ENCODE measurements around the gene CBFB. TPM values are rescaled to one million over a fixed set of nuclear protein-coding genes. Genes with fewer than 3 reads are reported as not detected.

The CBFB gene
- total RNA-seq, 1 donor from 2014 or later = 86.6 TPM

DNA sequence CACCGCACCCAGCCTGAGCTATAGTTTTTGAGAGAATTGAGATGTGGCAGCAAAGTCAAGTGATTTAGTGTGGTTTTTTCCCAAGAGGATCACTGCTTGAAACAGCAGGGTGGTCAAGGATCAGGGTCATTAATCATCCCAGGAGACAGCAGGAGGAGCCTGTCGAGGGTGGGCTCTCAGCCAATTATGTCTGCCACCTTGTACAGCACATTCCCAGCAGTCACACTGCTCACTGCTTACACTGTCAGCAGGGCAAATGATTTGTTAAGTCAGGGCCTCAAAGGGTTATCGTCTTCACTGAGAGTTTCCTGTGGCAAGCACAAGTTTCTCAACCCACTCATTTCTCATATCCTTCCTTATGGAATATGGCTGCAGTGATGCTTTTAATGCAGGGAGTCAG is 108.7 kb downstream of the CBFB start:
- Mint-ChIP-seq H3K27me3 (no peaks in the 10 kb centered on the region), H3K36me3 (ENCODE audit: insufficient read depth) (peaks cover 17% of the 10 kb centered on the region), H3K9me3 (ENCODE audit: low read depth) (no peaks in the 10 kb centered on the region), H3K4me1 (ENCODE audit: low read depth) (no peaks in the 10 kb centered on the region), H3K27ac (no peak overlapping the region), H3K4me3 (ENCODE audit: low read depth) (no peak overlapping the region)
- DNase-seq (ENCODE audit: low spot score, unreplicated experiment) = no peak
- TF ChIP-seq, protein P1, sequence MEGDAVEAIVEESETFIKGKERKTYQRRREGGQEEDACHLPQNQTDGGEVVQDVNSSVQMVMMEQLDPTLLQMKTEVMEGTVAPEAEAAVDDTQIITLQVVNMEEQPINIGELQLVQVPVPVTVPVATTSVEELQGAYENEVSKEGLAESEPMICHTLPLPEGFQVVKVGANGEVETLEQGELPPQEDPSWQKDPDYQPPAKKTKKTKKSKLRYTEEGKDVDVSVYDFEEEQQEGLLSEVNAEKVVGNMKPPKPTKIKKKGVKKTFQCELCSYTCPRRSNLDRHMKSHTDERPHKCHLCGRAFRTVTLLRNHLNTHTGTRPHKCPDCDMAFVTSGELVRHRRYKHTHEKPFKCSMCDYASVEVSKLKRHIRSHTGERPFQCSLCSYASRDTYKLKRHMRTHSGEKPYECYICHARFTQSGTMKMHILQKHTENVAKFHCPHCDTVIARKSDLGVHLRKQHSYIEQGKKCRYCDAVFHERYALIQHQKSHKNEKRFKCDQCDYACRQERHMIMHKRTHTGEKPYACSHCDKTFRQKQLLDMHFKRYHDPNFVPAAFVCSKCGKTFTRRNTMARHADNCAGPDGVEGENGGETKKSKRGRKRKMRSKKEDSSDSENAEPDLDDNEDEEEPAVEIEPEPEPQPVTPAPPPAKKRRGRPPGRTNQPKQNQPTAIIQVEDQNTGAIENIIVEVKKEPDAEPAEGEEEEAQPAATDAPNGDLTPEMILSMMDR (IDR thresholded peaks at IDR 0.05; ENCODE audit: unreplicated experiment) = no peak

DNA sequence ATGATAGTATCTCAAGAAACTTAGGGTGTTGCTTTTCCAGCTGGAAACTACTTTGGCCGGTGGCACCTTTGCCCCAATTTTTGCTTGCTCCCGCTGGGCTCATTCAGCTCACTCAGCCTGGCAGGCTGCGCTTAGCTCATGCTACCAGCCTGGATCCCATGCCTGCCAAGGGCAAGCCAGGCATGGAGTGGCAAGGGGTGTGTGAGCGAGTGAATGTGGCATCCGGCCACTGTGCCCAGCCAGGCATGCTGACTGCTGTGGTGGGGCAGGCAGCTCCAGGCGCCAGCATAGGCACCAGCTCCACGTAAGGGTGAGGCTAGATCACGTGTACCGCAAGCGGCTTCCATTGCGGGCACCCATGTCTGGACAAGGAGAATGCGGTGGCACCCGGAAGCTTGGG is 112.4 kb downstream of the CBFB start:
- Mint-ChIP-seq H3K27ac (no peak overlapping the region), H3K4me3 (ENCODE audit: low read depth) (no peak overlapping the region), H3K36me3 (ENCODE audit: insufficient read depth) (peaks cover 12% of the 10 kb centered on the region), H3K9me3 (ENCODE audit: low read depth) (no peaks in the 10 kb centered on the region), H3K4me1 (ENCODE audit: low read depth) (no peaks in the 10 kb centered on the region), H3K27me3 (no peaks in the 10 kb centered on the region)
- no peak for DNase-seq (ENCODE audit: low spot score, unreplicated experiment)
- TF ChIP-seq, protein P1 (IDR thresholded peaks at IDR 0.05; ENCODE audit: unreplicated experiment) = no peak

DNA sequence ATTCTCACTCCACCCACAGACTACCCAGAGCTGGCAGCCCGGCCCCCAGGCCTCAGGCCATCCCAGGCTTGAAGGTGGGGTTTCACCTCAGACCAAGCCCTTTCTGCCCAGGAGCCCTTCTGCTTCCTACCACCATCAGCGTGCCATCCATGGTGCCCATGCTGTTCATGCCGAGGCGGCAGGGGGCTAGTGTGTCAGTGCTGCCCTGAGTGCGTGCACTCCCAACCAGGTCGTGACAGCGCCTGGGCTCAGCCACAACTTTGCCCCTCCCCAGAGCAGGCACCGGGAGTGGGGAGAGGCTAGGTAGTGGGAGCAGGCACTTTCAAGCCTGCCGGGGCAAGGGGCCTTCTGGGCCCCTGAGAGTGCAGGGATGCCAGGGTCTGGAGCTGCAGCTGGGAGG is 113.4 kb downstream of the CBFB start:
- H3K27me3 Mint-ChIP-seq = no peaks in the 10 kb centered on the region
- H3K4me1 Mint-ChIP-seq (ENCODE audit: low read depth) = no peaks in the 10 kb centered on the region
- peaks cover 12% of the 10 kb centered on the region for H3K36me3 Mint-ChIP-seq (ENCODE audit: insufficient read depth)
- H3K4me3 Mint-ChIP-seq (ENCODE audit: low read depth) = no peak overlapping the region
- no peaks in the 10 kb centered on the region for H3K9me3 Mint-ChIP-seq (ENCODE audit: low read depth)
- no peak for DNase-seq (ENCODE audit: low spot score, unreplicated experiment)
- H3K27ac Mint-ChIP-seq = no peak overlapping the region
- TF ChIP-seq, protein P1 (IDR thresholded peaks at IDR 0.05; ENCODE audit: unreplicated experiment) = no peak

DNA sequence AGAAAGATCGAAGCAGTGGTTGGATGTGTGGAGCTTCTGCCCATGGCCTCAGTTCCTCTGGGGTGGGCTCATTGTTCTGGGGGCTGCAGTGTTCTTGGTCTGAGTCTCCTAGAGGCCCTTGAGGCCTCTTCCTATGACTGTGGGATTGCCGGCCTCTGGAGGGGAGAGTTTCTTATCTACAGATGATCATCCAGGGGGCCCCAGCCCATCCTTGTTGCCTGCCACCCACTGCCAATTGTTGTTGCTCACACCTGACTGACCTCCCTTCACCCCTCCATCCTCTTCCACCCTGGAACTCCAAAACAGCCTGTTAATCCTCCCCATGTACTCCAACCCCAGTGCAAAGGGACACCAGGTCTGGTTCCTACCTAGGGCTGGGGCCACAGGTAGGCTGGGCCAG is 116.0 kb downstream of the CBFB start:
- peaks cover 6% of the 10 kb centered on the region for H3K27me3 Mint-ChIP-seq
- TF ChIP-seq, protein P1 (IDR thresholded peaks at IDR 0.05; ENCODE audit: unreplicated experiment) = no peak
- H3K4me1 Mint-ChIP-seq (ENCODE audit: low read depth) = no peaks in the 10 kb centered on the region
- no peak overlapping the region for H3K27ac Mint-ChIP-seq
- DNase-seq (ENCODE audit: low spot score, unreplicated experiment) = no peak
- H3K36me3 Mint-ChIP-seq (ENCODE audit: insufficient read depth) = peaks cover 22% of the 10 kb centered on the region
- H3K4me3 Mint-ChIP-seq (ENCODE audit: low read depth) = no peak overlapping the region
- H3K9me3 Mint-ChIP-seq (ENCODE audit: low read depth) = no peaks in the 10 kb centered on the region

DNA sequence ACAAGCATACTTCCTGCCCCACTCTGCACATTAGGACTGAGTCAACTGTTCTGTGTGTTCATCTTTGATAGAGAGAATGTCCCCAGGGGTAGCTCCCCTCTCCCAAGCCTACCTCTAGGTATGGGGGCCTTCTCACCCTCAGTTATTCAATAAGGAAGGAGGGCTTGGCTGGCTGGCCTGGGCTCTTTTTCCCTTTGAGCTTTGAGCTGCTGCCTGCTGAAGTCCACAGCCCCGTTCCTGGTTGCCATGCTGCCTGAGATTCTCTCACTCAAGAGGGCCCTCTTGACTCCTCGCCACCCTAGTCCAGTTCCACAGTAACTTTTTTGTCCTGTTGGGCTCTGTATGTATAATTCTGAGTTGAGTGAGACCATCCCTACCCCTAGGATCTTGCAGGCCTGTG is 116.8 kb downstream of the CBFB start:
- H3K27ac Mint-ChIP-seq = no peak overlapping the region
- H3K36me3 Mint-ChIP-seq (ENCODE audit: insufficient read depth) = peaks cover 17% of the 10 kb centered on the region
- H3K9me3 Mint-ChIP-seq (ENCODE audit: low read depth) = no peaks in the 10 kb centered on the region
- H3K27me3 Mint-ChIP-seq = peaks cover 6% of the 10 kb centered on the region
- no peak for DNase-seq (ENCODE audit: low spot score, unreplicated experiment)
- TF ChIP-seq, protein P1 (IDR thresholded peaks at IDR 0.05; ENCODE audit: unreplicated experiment) = no peak
- no peaks in the 10 kb centered on the region for H3K4me1 Mint-ChIP-seq (ENCODE audit: low read depth)
- no peak overlapping the region for H3K4me3 Mint-ChIP-seq (ENCODE audit: low read depth)
